Hepatocyte (in vitro differentiated cells): Measurements from ENCODE around the gene UBE2N. TPM values are rescaled to one million over a fixed set of nuclear protein-coding genes. Genes with fewer than 3 reads are reported as not detected.

ENCODE experiments used
- DNase-seq: peaks from one replicate; pipeline ENCODE4 v3.0.0-alpha.2; 2016; ENCODE audit warnings: low spot score
- H2AFZ ChIP-seq: fragments of 200-600 bp; sonication (generic); 2 replicates; pipeline ENCODE4 v1.6.0; 2016; ENCODE audit warnings: antibody characterized with exemption, mild to moderate bottlenecking
- H3K27ac ChIP-seq: fragments of 200-600 bp; sonication (generic); 2 replicates; pipeline ENCODE4 v1.5.1; 2016; ENCODE audit warnings: mild to moderate bottlenecking
- H3K27me3 ChIP-seq: fragments of 200-600 bp; sonication (generic); 2 replicates; pipeline ENCODE4 v1.6.1; 2016
- H3K36me3 ChIP-seq: fragments of 200-600 bp; sonication (generic); replicated peaks from 2 replicates; pipeline ENCODE4 v1.5.1; 2016; ENCODE audit warnings: low read depth; ENCODE audit not compliant: insufficient read depth
- H3K4me1 ChIP-seq: fragments of 200-600 bp; sonication (generic); 2 replicates; pipeline ENCODE4 v1.5.1; 2016; ENCODE audit warnings: mild to moderate bottlenecking, moderate library complexity; ENCODE audit not compliant: insufficient read depth
- H3K4me2 ChIP-seq: fragments of 200-600 bp; sonication (generic); 2 replicates; pipeline ENCODE4 v1.6.0; 2016
- H3K4me3 ChIP-seq: fragments of 200-600 bp; sonication (generic); 2 replicates; pipeline ENCODE4 v1.5.1; 2016; ENCODE audit warnings: mild to moderate bottlenecking
- H3K79me2 ChIP-seq: fragments of 200-600 bp; sonication (generic); 2 replicates; pipeline ENCODE4 v1.6.0; 2017; ENCODE audit warnings: mild to moderate bottlenecking
- H3K9me2 ChIP-seq: fragments of 200-600 bp; sonication (generic); replicated peaks from 2 replicates; pipeline ENCODE4 v1.6.0; 2017; ENCODE audit warnings: mild to moderate bottlenecking; ENCODE audit not compliant: insufficient read depth
- H3K9me3 ChIP-seq: fragments of 200-600 bp; sonication (generic); 2 replicates; pipeline ENCODE4 v1.5.1; 2016; ENCODE audit warnings: low read depth, mild to moderate bottlenecking
- H4K20me1 ChIP-seq: fragments of 200-600 bp; sonication (generic); 2 replicates; pipeline ENCODE4 v1.6.0; 2016; ENCODE audit warnings: mild to moderate bottlenecking; ENCODE audit not compliant: insufficient read depth, poor library complexity, severe bottlenecking
- EZH2 ChIP-seq: fragments of 200-600 bp; sonication (generic); IDR thresholded peaks from 2 replicates; pipeline ENCODE4 v1.6.1; 2016; ENCODE audit warnings: antibody characterized with exemption, mild to moderate bottlenecking, borderline replicate concordance
- EZH2phosphoT487 ChIP-seq: fragments of 200-600 bp; sonication (generic); IDR thresholded peaks from one replicate; pipeline ENCODE4 v1.6.1; 2018; ENCODE audit warnings: antibody characterized with exemption, mild to moderate bottlenecking, low read depth, moderate library complexity; ENCODE audit not compliant: unreplicated experiment, severe bottlenecking
- WGBS: methylation state at CpG from one replicate; pipeline ENCODE4 v1.1.6; 2016; ENCODE audit warnings: low lambda C conversion rate; ENCODE audit errors: missing lambda C conversion rate; 5-methylcytosine and 5-hydroxymethylcytosine counted together
- polyA plus RNA-seq: library from polyadenylated mRNA; unstranded; fragments of >200 nt; fragmentation: Nextera tagmentation; extraction: Ambion mirVana; gene quantifications from 2 replicates; pipeline ENCODE4 v1.2.1, GENCODE V29; 2016
- total RNA-seq: library from RNA; depleted of rRNA; stranded (reverse); fragments of >200 nt; gene quantifications from 2 replicates; pipeline ENCODE4 v1.2.3, GENCODE V29; 2014
- TF ChIP-seq, protein P1 (sequence below): fragments of 200-600 bp; sonication (generic); IDR thresholded peaks from 2 replicates; pipeline ENCODE4 v1.5.1; 2016; ENCODE audit warnings: antibody characterized with exemption, mild to moderate bottlenecking; ENCODE audit not compliant: poor library complexity

The UBE2N gene
- total and polyA plus RNA-seq, 2 experiments from 2014 or later = 59.1 to 121 TPM

GRCh38 chr12:93370947-93371346, 70.8 kb downstream of the UBE2N start:
- H2AFZ ChIP-seq = no peak overlapping the region
- no peak overlapping the region for H3K4me2 ChIP-seq
- H3K27ac ChIP-seq = no peak overlapping the region
- H3K36me3 ChIP-seq = no peaks in the 10 kb centered on the region
- H3K4me3 ChIP-seq = no peak overlapping the region
- no peaks in the 10 kb centered on the region for H3K27me3 ChIP-seq
- no peaks in the 10 kb centered on the region for H3K9me2 ChIP-seq
- no peak for DNase-seq
- peaks cover 30% of the 10 kb centered on the region for H3K79me2 ChIP-seq
- no peaks in the 10 kb centered on the region for H4K20me1 ChIP-seq
- no peaks in the 10 kb centered on the region for H3K9me3 ChIP-seq
- WGBS = 73% methylated on average over 6 of the region's 6 CpGs
- TF ChIP-seq EZH2phosphoT487 = no peak
- TF ChIP-seq, protein P1, sequence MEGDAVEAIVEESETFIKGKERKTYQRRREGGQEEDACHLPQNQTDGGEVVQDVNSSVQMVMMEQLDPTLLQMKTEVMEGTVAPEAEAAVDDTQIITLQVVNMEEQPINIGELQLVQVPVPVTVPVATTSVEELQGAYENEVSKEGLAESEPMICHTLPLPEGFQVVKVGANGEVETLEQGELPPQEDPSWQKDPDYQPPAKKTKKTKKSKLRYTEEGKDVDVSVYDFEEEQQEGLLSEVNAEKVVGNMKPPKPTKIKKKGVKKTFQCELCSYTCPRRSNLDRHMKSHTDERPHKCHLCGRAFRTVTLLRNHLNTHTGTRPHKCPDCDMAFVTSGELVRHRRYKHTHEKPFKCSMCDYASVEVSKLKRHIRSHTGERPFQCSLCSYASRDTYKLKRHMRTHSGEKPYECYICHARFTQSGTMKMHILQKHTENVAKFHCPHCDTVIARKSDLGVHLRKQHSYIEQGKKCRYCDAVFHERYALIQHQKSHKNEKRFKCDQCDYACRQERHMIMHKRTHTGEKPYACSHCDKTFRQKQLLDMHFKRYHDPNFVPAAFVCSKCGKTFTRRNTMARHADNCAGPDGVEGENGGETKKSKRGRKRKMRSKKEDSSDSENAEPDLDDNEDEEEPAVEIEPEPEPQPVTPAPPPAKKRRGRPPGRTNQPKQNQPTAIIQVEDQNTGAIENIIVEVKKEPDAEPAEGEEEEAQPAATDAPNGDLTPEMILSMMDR = no peak
- TF ChIP-seq EZH2 = no peak
- peaks cover 15% of the 10 kb centered on the region for H3K4me1 ChIP-seq

DNA sequence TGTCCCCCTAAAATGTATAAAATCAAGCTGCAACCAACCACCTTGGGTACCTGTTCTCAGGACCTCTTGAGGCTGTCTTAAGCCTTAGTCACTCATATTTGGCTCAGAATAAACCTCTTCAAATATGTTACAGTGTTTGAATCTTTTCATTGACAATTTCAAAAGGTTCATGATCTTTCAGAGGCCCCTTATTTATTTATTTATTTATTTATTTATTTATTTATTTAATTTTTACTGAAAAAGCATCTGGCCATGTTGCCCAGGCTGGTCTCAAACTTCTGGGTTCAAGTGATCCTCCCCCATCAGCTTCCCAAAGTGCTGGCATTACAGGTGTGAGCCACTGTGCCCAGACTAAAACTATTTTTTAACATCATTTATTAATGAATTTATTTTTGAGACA, 72.2 kb downstream of the UBE2N start:
- no peak for DNase-seq
- no peaks in the 10 kb centered on the region for H4K20me1 ChIP-seq
- H3K27ac ChIP-seq = no peak overlapping the region
- no peaks in the 10 kb centered on the region for H3K27me3 ChIP-seq
- peaks cover 17% of the 10 kb centered on the region for H3K79me2 ChIP-seq
- no peaks in the 10 kb centered on the region for H3K9me3 ChIP-seq
- no peak overlapping the region for H3K4me2 ChIP-seq
- TF ChIP-seq EZH2phosphoT487 (no peak), EZH2 (no peak)
- TF ChIP-seq, protein P1 = no peak
- no peaks in the 10 kb centered on the region for H3K9me2 ChIP-seq
- H3K4me3 ChIP-seq = no peak overlapping the region
- H2AFZ ChIP-seq = no peak overlapping the region
- no peaks in the 10 kb centered on the region for H3K36me3 ChIP-seq
- peaks cover 10% of the 10 kb centered on the region for H3K4me1 ChIP-seq

DNA sequence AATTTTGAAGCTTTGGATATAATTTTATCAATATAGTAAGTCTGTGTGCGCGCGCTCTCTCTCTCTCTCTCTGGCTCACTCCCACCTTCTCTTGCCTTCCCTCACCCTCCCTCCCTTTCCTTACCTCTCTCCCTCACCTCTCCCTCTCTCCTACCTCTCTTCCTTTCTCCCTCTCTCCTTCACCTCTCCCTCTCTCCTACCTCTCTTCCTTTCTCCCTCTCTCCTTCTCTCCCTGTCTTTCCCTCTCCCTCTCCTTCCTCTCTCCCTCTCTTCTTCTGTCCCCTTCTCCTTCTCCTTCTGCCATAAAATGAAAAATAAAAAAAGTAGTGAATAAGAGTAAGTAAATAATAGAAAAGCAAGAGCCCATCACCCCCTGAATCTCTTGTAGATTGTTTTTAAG, 73.0 kb downstream of the UBE2N start:
- Histone ChIP-seq H3K36me3 (no peaks in the 10 kb centered on the region), H3K4me1 (peaks cover 8% of the 10 kb centered on the region), H3K27ac (no peak overlapping the region), H3K27me3 (no peaks in the 10 kb centered on the region), H3K9me2 (no peaks in the 10 kb centered on the region), H4K20me1 (no peaks in the 10 kb centered on the region), H3K79me2 (peaks cover 16% of the 10 kb centered on the region), H3K9me3 (no peaks in the 10 kb centered on the region), H3K4me2 (no peak overlapping the region), H3K4me3 (no peak overlapping the region), H2AFZ (no peak overlapping the region)
- DNase-seq = no peak
- TF ChIP-seq EZH2phosphoT487 (no peak), EZH2 (no peak)
- TF ChIP-seq, protein P1 = no peak
- 97% methylated on average over 3 of the region's 3 CpGs for WGBS

DNA sequence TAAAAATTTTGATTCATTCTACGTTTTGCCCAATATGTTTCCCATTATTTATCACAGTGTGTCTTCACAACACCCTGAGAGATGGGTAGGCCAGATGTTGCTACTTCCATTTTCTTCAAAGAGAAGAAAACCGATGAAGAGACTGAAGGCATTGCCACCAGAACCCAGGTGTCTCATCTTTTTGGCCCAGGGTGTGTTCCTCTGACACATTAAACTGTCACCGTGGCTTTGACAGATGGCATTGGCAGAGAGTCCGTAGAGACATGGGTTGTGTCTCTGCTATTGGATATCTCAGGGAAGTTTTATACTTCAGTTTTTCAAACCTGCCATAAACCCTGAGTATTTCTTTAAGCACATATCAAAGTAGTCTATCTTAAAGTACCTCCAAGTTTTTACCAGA, 75.3 kb downstream of the UBE2N start:
- WGBS = 93% methylated on average over 4 of the region's 4 CpGs
- DNase-seq = no peak
- Histone ChIP-seq H4K20me1 (no peaks in the 10 kb centered on the region), H3K4me3 (no peak overlapping the region), H3K36me3 (no peaks in the 10 kb centered on the region), H3K27me3 (no peaks in the 10 kb centered on the region), H3K4me2 (no peak overlapping the region), H2AFZ (no peak overlapping the region), H3K4me1 (no peaks in the 10 kb centered on the region), H3K27ac (no peak overlapping the region), H3K9me3 (no peaks in the 10 kb centered on the region), H3K9me2 (no peaks in the 10 kb centered on the region), H3K79me2 (peaks cover 3% of the 10 kb centered on the region)
- TF ChIP-seq EZH2 (no peak), EZH2phosphoT487 (no peak)
- TF ChIP-seq, protein P1 = no peak
